HG03571 (cell line): ENCODE data around the gene ENOX1.

Experiments used
- ATAC-seq: cut with Tn5 transposase; IDR thresholded peaks from one replicate; pipeline ENCODE4 v1.9.1; 2021; ENCODE audit not compliant: unreplicated experiment

Gene ENOX1

GRCh38 chr13:43551897-43552456 lies 234.8 kb downstream of the ENOX1 start:
- ATAC-seq, result no peak

GRCh38 chr13:43546816-43547215 lies 240.0 kb downstream of the ENOX1 start:
- ATAC-seq, result no peak

GRCh38 chr13:43546251-43546650 lies 240.5 kb downstream of the ENOX1 start:
- no peak for ATAC-seq

- ATAC-seq, result no peak
Measured at GRCh38 chr13:43545317-43545874, 241.4 kb downstream of the ENOX1 start.

GRCh38 chr13:43544631-43545030 lies 242.1 kb downstream of the ENOX1 start:
- no peak for ATAC-seq

- no peak for ATAC-seq
Measured at GRCh38 chr13:43544011-43544410, 242.8 kb downstream of the ENOX1 start.

- no peak for ATAC-seq
Measured at GRCh38 chr13:43543331-43543730, 243.4 kb downstream of the ENOX1 start.

GRCh38 chr13:43537124-43537523 lies 249.6 kb downstream of the ENOX1 start:
- ATAC-seq, result no peak

- ATAC-seq, result no peak
Measured at GRCh38 chr13:43529796-43530195, 257.0 kb downstream of the ENOX1 start.

GRCh38 chr13:43528992-43529391 lies 257.8 kb downstream of the ENOX1 start:
- no peak for ATAC-seq

GRCh38 chr13:43522788-43523187 lies 264.0 kb downstream of the ENOX1 start:
- ATAC-seq, result no peak

GRCh38 chr13:43520351-43520750 lies 266.4 kb downstream of the ENOX1 start:
- ATAC-seq, result no peak

- ATAC-seq, result no peak
Measured at GRCh38 chr13:43518833-43519232, 267.9 kb downstream of the ENOX1 start.

- no peak for ATAC-seq
Measured at GRCh38 chr13:43516401-43516833, 270.4 kb downstream of the ENOX1 start.

GRCh38 chr13:43515531-43515930 lies 271.2 kb downstream of the ENOX1 start:
- no peak for ATAC-seq

- ATAC-seq, result no peak
Measured at GRCh38 chr13:43514311-43514710, 272.5 kb downstream of the ENOX1 start.

- no peak for ATAC-seq
Measured at GRCh38 chr13:43512221-43512620, 274.6 kb downstream of the ENOX1 start.

- no peak for ATAC-seq
Measured at GRCh38 chr13:43510956-43511901, 275.5 kb downstream of the ENOX1 start.

GRCh38 chr13:43495732-43496131 lies 291.0 kb downstream of the ENOX1 start:
- no peak for ATAC-seq

- ATAC-seq, result no peak
Measured at GRCh38 chr13:43494206-43494605, 292.6 kb downstream of the ENOX1 start.

- no peak for ATAC-seq
Measured at GRCh38 chr13:43493496-43494000, 293.2 kb downstream of the ENOX1 start.

- ATAC-seq, result no peak
Measured at GRCh38 chr13:43492745-43493144, 294.0 kb downstream of the ENOX1 start.
